ENCODE results near the gene PAGE1. TPM values are rescaled to one million over a fixed set of nuclear protein-coding genes. Genes with fewer than 3 reads are reported as not detected.

The PAGE1 gene
- total RNA-seq, 4 donors from 2014 or later: not detected

DNA sequence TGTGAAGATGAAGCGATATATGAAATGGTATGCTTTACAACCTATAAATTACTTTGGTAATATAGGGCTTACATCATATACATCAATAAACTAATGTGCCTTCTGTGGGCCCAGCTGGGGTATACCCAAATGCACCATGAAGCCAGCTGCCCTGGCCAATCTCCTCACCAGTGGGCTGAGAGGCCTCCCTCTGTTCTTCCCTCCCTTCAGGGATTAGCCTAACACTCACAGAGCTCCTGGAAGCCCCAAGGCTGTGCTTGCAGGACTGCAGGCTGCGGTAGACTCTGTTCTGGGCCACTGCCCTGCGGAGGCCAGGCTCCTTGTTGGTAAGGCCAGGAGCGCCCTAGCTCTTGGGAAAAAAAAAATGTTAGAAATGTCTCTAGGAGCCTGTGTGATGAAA lies 33.9 kb downstream of the PAGE1 start:
- Histone ChIP-seq H3K36me3 (no peaks in the 10 kb centered on the region), H3K4me1 (no peaks in the 10 kb centered on the region), H3K27ac (no peak overlapping the region), H3K4me3 (no peak overlapping the region), H3K27me3 (no peaks in the 10 kb centered on the region), H3K9me3 (no peaks in the 10 kb centered on the region)
- intact Hi-C loops (cut with DNase I; ENCODE audit: low total_unique reads): no loop called here
- TF ChIP-seq POLR2A (IDR thresholded peaks at IDR 0.05): no peak
- TF ChIP-seq, protein P1, sequence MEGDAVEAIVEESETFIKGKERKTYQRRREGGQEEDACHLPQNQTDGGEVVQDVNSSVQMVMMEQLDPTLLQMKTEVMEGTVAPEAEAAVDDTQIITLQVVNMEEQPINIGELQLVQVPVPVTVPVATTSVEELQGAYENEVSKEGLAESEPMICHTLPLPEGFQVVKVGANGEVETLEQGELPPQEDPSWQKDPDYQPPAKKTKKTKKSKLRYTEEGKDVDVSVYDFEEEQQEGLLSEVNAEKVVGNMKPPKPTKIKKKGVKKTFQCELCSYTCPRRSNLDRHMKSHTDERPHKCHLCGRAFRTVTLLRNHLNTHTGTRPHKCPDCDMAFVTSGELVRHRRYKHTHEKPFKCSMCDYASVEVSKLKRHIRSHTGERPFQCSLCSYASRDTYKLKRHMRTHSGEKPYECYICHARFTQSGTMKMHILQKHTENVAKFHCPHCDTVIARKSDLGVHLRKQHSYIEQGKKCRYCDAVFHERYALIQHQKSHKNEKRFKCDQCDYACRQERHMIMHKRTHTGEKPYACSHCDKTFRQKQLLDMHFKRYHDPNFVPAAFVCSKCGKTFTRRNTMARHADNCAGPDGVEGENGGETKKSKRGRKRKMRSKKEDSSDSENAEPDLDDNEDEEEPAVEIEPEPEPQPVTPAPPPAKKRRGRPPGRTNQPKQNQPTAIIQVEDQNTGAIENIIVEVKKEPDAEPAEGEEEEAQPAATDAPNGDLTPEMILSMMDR (IDR thresholded peaks at IDR 0.05): no peak
- DNase-seq: no peak

DNA sequence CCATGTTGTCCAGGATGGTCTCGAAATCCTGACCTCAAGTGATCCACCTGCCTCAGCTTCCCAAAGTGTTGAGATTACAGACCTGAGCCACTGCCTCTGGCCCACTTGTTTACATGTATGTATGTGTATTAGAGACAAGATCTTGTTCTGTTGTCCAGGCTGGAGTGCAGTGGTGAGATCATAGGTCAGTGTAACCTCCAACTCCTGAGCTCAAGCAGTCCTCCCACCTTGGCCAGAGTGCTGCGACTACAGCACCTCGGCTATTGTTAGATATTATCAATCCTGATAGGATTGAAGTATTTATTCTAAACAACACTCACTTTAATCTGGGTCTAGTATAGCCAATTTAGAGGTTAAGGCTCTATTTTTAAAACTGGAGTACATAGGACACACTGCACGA lies 36.0 kb downstream of the PAGE1 start:
- intact Hi-C loops (cut with DNase I; ENCODE audit: low total_unique reads): no loop called here
- no peak for TF ChIP-seq POLR2A (IDR thresholded peaks at IDR 0.05)
- TF ChIP-seq, protein P1 (IDR thresholded peaks at IDR 0.05): no peak
- H3K27me3 ChIP-seq: no peaks in the 10 kb centered on the region

DNA sequence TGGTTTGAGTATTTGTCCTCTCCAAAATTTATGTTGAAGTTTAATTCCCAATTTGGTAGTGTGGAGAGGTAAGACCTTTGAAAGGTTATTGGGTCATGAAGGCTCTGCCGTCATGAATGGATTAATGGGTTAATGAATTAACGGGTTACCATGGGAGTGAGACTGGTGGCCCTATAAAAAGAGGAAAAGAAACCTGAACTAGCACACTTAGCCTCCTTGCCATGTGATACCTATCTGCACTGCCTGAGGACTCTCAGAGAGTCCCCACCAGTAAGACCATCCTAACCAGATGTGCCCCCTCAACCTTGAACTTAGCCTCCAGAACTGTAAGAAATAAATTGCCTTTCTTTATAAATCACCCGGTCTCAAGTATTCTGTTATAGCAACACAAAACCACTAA lies 39.3 kb downstream of the PAGE1 start:
- TF ChIP-seq POLR2A (IDR thresholded peaks at IDR 0.05): no peak
- TF ChIP-seq, protein P1 (IDR thresholded peaks at IDR 0.05): no peak
- no peaks in the 10 kb centered on the region for H3K4me1 ChIP-seq
- no peaks in the 10 kb centered on the region for H3K36me3 ChIP-seq
- no peaks in the 10 kb centered on the region for H3K27me3 ChIP-seq
- no peak overlapping the region for H3K27ac ChIP-seq
- no peaks in the 10 kb centered on the region for H3K9me3 ChIP-seq
- H3K4me3 ChIP-seq: no peak overlapping the region
- DNase-seq: no peak
- intact Hi-C loops (cut with DNase I; ENCODE audit: low total_unique reads): no loop called here

More for the DNA sequence above, 36.0 kb downstream of the PAGE1 start:
- DNase-seq: no peak
- Histone ChIP-seq H3K9me3 (no peaks in the 10 kb centered on the region), H3K36me3 (no peaks in the 10 kb centered on the region), H3K4me1 (no peaks in the 10 kb centered on the region), H3K4me3 (no peak overlapping the region), H3K27ac (no peak overlapping the region)

DNA sequence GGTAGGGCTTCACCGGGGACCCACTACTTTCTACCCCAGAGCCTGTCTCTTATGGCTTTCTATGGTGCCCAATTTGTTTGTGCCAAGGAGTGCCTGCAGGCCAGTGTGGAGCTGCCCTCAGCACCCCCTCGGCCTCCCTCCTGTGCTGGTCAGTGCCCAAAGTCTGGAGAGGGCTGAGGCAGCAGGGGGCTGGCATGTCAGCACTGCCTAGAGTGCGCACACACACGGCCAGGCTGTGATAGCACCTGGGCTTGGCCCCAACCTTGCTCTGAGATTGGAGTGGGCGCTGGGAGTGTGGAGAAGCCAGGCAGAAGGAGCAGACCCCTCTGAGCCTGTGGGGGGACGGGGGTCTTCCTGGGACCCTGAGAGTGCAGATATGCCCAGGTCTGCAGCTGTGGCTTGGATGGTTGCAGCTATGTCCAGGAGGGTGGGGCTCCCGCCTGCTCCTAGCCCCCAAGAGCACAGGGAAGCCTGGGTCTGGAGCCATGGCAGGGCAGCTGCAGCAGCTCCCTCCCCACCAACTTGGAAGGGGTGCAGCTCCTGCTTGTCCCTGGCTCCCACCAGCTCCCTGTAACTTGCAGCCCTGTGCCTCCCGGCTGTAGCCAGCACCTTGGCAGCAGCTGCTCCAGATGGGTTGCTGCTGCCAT lies 50.7 kb downstream of the PAGE1 start:
- Histone ChIP-seq H3K27ac (no peak overlapping the region), H3K4me1 (no peaks in the 10 kb centered on the region), H3K9me3 (no peaks in the 10 kb centered on the region), H3K27me3 (no peaks in the 10 kb centered on the region), H3K36me3 (no peaks in the 10 kb centered on the region), H3K4me3 (no peak overlapping the region)
- no peak for DNase-seq
- TF ChIP-seq POLR2A (IDR thresholded peaks at IDR 0.05): no peak
- TF ChIP-seq, protein P1 (IDR thresholded peaks at IDR 0.05): no peak
- intact Hi-C loops (cut with DNase I; ENCODE audit: low total_unique reads): no loop called here

Other genes with a start within 250 kb of the PAGE1 start
- gene GAGE12C, start 163.8 kb downstream of the PAGE1 start, total RNA-seq: not detected
- gene GAGE12D, start 154.3 kb downstream of the PAGE1 start, total RNA-seq: not detected
- not detected for gene GAGE12E, start 144.7 kb downstream of the PAGE1 start, total RNA-seq
- not detected for gene GAGE12F, start 135.1 kb downstream of the PAGE1 start, total RNA-seq
- gene GAGE12G, start 125.6 kb downstream of the PAGE1 start, total RNA-seq: not detected
- gene GAGE12H, start 116.0 kb downstream of the PAGE1 start, total RNA-seq: not detected
- gene GAGE2A, start 106.5 kb downstream of the PAGE1 start, total RNA-seq: not detected
- gene GAGE1, start 97.0 kb downstream of the PAGE1 start, total RNA-seq: not detected
- gene PAGE4, start 133.3 kb upstream of the PAGE1 start, total RNA-seq: 10 to 100 TPM in 1 of 4 donors, 1 to 10 TPM in 1, not detected in 2; 1.5 to 77.2 TPM
- gene USP27X, start 183.5 kb upstream of the PAGE1 start, total RNA-seq: 10 to 100 TPM in 1 of 4 donors, 1 to 10 TPM in 2, under 1 TPM in 1; 0.59 to 15.6 (median 4.1) TPM
- gene CLCN5, start 226.6 kb upstream of the PAGE1 start, total RNA-seq: 10 to 100 TPM in 2 of 4 donors, 1 to 10 TPM in 2; 6.4 to 81.2 (median 11.0) TPM